IMR-90 (cell line): Measurements from ENCODE around the gene ACY1. TPM values are rescaled to one million over a fixed set of nuclear protein-coding genes. Genes with fewer than 3 reads are reported as not detected.
"Not testable (repeated sequence)": the region's sequence is repeated elsewhere in the genome, so short reads cannot be mapped to it uniquely, and the experiment has no call there.

ENCODE experiments used
- ATAC-seq: fragments of 200-7000 bp; cut with Tn5 transposase; 2 replicates; pipeline ENCODE4 v1.9.1; 2020; ENCODE audit warnings: low read depth, mild to moderate bottlenecking, moderate library complexity
- BruUV-seq: library from RNA; stranded (reverse); fragments of 400-500 nt; replicated peaks from 2 replicates; lab custom pipeline; 2021; lab: Mats Ljungman, UMichigan
- CTCF ChIA-PET: fragments of 300-600 bp; formaldehyde crosslinking; extraction: SDS; loops from one replicate; lab custom pipeline; 2021; ENCODE audit warnings: antibody characterized with exemption; lab: Yijun Ruan, JAX
- POLR2A ChIA-PET: fragments of 300-600 bp; sonication (Branson Sonifier 250); formaldehyde crosslinking; loops from one replicate; lab custom pipeline; 2022; ENCODE audit warnings: antibody characterized with exemption; ENCODE audit not compliant: unreplicated experiment; lab: Charles Lee
- DNase-seq: peaks from one replicate; pipeline ENCODE4 v3.0.0; 2013
- H2AFZ ChIP-seq: replicated peaks from 2 replicates; pipeline ENCODE3; 2013; ENCODE audit warnings: low read length, mild to moderate bottlenecking; ENCODE audit not compliant: poor library complexity
- H2AK5ac ChIP-seq: 2 replicates; pipeline ENCODE4 v1.6.1; 2013; ENCODE audit warnings: low read depth, low read length, inconsistent platforms
- H2AK9ac ChIP-seq: replicated peaks from 2 replicates; pipeline ENCODE3; 2013; ENCODE audit warnings: mild to moderate bottlenecking, low read depth, low read length, moderate library complexity; ENCODE audit not compliant: poor library complexity
- H2BK120ac ChIP-seq: 2 replicates; pipeline ENCODE4 v1.6.1; 2013; ENCODE audit warnings: low read depth, low read length, inconsistent platforms
- H2BK15ac ChIP-seq: 3 replicates; pipeline ENCODE4 v1.6.1; 2013; ENCODE audit warnings: low read depth, low read length, inconsistent platforms
- H2BK20ac ChIP-seq: 2 replicates; pipeline ENCODE4 v1.6.1; 2013; ENCODE audit warnings: low read depth, mild to moderate bottlenecking, inconsistent platforms, low read length, moderate library complexity
- H2BK5ac ChIP-seq: 2 replicates; pipeline ENCODE4 v1.6.1; 2013; ENCODE audit warnings: mild to moderate bottlenecking, low read depth, low read length, inconsistent platforms; ENCODE audit not compliant: poor library complexity, severe bottlenecking
- H3K14ac ChIP-seq: replicated peaks from 2 replicates; pipeline ENCODE4 v1.6.1; 2013; ENCODE audit warnings: low read depth, low read length, inconsistent platforms
- H3K18ac ChIP-seq: 2 replicates; pipeline ENCODE4 v1.6.1; 2013; ENCODE audit warnings: low read depth, low read length, control low read depth
- H3K23ac ChIP-seq: 2 replicates; pipeline ENCODE4 v1.6.1; 2013; ENCODE audit warnings: low read depth, low read length, inconsistent platforms
- H3K27ac ChIP-seq: 2 replicates; pipeline ENCODE4 v1.5.1; 2013; ENCODE audit warnings: mild to moderate bottlenecking, control low read depth, low read length; ENCODE audit not compliant: insufficient read depth
- H3K27me3 ChIP-seq: 2 replicates; pipeline ENCODE4 v1.6.1; 2013; ENCODE audit warnings: low read length; ENCODE audit not compliant: control insufficient read depth, insufficient read depth
- H3K36me3 ChIP-seq: 2 replicates; pipeline ENCODE4 v1.6.1; 2013; ENCODE audit warnings: low read length, mixed read lengths; ENCODE audit not compliant: control insufficient read depth, insufficient read depth
- H3K4ac ChIP-seq: 2 replicates; pipeline ENCODE4 v1.6.1; 2013; ENCODE audit warnings: low read depth, low read length, inconsistent platforms
- H3K4me1 ChIP-seq: 2 replicates; pipeline ENCODE4 v1.6.1; 2013; ENCODE audit warnings: low read length, mixed read lengths; ENCODE audit not compliant: control insufficient read depth, insufficient read depth
- H3K4me2 ChIP-seq: 2 replicates; pipeline ENCODE4 v1.6.1; 2013; ENCODE audit warnings: low read depth, mild to moderate bottlenecking, control low read depth, low read length, moderate library complexity
- H3K4me3 ChIP-seq: 2 replicates; pipeline ENCODE4 v1.5.1; 2013; ENCODE audit warnings: low read depth, mild to moderate bottlenecking, control low read depth, low read length, moderate library complexity; ENCODE audit not compliant: insufficient read depth
- H3K56ac ChIP-seq: 2 replicates; pipeline ENCODE4 v1.6.1; 2013; ENCODE audit warnings: low read length, inconsistent platforms; ENCODE audit not compliant: insufficient read depth; ENCODE audit errors: extremely low read depth
- H3K79me1 ChIP-seq, 2 experiments: 2 replicates each; pipeline ENCODE4 v1.6.1; 2013; ENCODE audit warnings: low read length in 2 of 2, inconsistent platforms in 1 of 2, low read depth in 1 of 2
- H3K9ac ChIP-seq: 2 replicates; pipeline ENCODE4 v1.6.1; 2013; ENCODE audit warnings: low read depth, low read length, control low read depth
- H3K9me1 ChIP-seq: 2 replicates; pipeline ENCODE4 v1.6.1; 2013; ENCODE audit warnings: low read length, inconsistent platforms; ENCODE audit not compliant: insufficient read depth
- H3K9me3 ChIP-seq: 2 replicates; pipeline ENCODE4 v1.6.1; 2013; ENCODE audit warnings: low read length; ENCODE audit not compliant: control insufficient read depth, insufficient read depth
- H4K20me1 ChIP-seq: 2 replicates; pipeline ENCODE4 v1.6.1; 2013; ENCODE audit warnings: low read length, inconsistent platforms; ENCODE audit not compliant: insufficient read depth
- H4K5ac ChIP-seq: 2 replicates; pipeline ENCODE4 v1.6.1; 2013; ENCODE audit warnings: mild to moderate bottlenecking, low read depth, low read length, control low read depth
- H4K8ac ChIP-seq, 2 experiments: 2 replicates each; pipeline ENCODE4 v1.6.1; 2013; ENCODE audit warnings: low read depth in 2 of 2, low read length in 2 of 2, control low read depth in 1 of 2, inconsistent platforms in 1 of 2
- H4K91ac ChIP-seq: 2 replicates; pipeline ENCODE4 v1.6.1; 2013; ENCODE audit warnings: low read depth, low read length, inconsistent platforms; ENCODE audit not compliant: insufficient read depth
- CEBPB ChIP-seq: IDR thresholded peaks from 2 replicates; pipeline ENCODE4 v1.6.1; 2012; ENCODE audit warnings: low read depth, low read length, improper control_type of control experiment
- CTCF ChIP-seq: conservative IDR thresholded peaks from 2 replicates; pipeline ENCODE4 v1.5.1; 2012; ENCODE audit warnings: mild to moderate bottlenecking, low read depth, low read length, improper control_type of control experiment
- WGBS, 2 experiments: methylation state at CpG; one replicate each; pipeline versions ENCODE4 v1.1.5 to v1.1.7; 2013; ENCODE audit warnings: missing lambda C conversion rate in 2 of 2; ENCODE audit not compliant: insufficient read length in 1 of 2; ENCODE audit errors: extremely low coverage in 2 of 2; 5-methylcytosine and 5-hydroxymethylcytosine counted together
- dilution Hi-C: fragments of 300-500 bp; cut with HindIII; formaldehyde crosslinking; loops from one replicate; pipeline ENCODE4 v1.14.3; 2018; ENCODE audit warnings: low sequenced_read_pairs; ENCODE audit not compliant: unreplicated experiment
- in situ Hi-C: fragments of 300-500 bp; cut with MboI; formaldehyde crosslinking; loops from 3 replicates; pipeline ENCODE4 v1.14.3; 2019; ENCODE audit warnings: low sequenced_read_pairs, inconsistent platforms, mixed read lengths
- intact Hi-C: fragments of 100-400 bp; cut with micrococcal nuclease; formaldehyde crosslinking; loops from 2 replicates; pipeline ENCODE4 v1.10.0; 2022
- polyA plus RNA-seq, 3 experiments: library from polyadenylated mRNA; depleted of rRNA; stranded (reverse); fragments of >200 nt; gene quantifications; 2 replicates each; pipeline ENCODE4 v1.2.3, GENCODE V29; 2012; ENCODE audit warnings: low replicate concordance in 1 of 3
- total RNA-seq: library from RNA; depleted of rRNA; stranded (reverse); fragments of >200 nt; gene quantifications from 2 replicates; pipeline ENCODE4 v1.2.3, GENCODE V29; 2012

ACY1 gene
- total and polyA plus RNA-seq, 2 of the 4 experiments (the other 2 are of a cell fraction) = 22.0 to 47.1 TPM

GRCh38 chr3:52032702-52033408 is 49.5 kb downstream of the ACY1 start:
- TF ChIP-seq CEBPB (no peak), CTCF (no peak)
- WGBS, 2 experiments = 80% methylated on average over 1 of the region's 11 CpGs; no CpG with 5 or more reads in 1 of the 2 experiments
- no peak overlapping the region for H2BK20ac ChIP-seq
- H3K14ac ChIP-seq = no peak overlapping the region
- no peak overlapping the region for H2AK9ac ChIP-seq
- H3K79me1 ChIP-seq = no peaks in the 10 kb centered on the region
- intact Hi-C loops = no loop called here
- H3K4me2 ChIP-seq = no peak overlapping the region
- dilution Hi-C loops = no loop called here
- no peak overlapping the region for H4K8ac ChIP-seq
- no peaks in the 10 kb centered on the region for H3K9me3 ChIP-seq
- H3K18ac ChIP-seq = no peak overlapping the region
- no peak overlapping the region for H3K56ac ChIP-seq
- no peak overlapping the region for H4K5ac ChIP-seq
- H3K4me3 ChIP-seq = no peak overlapping the region
- no peaks in the 10 kb centered on the region for H4K20me1 ChIP-seq
- H3K9ac ChIP-seq = no peak overlapping the region
- ATAC-seq (no peak), DNase-seq (no peak)
- no peak overlapping the region for H4K91ac ChIP-seq
- H2BK5ac ChIP-seq = no peak overlapping the region
- H3K27ac ChIP-seq = no peak overlapping the region
- no peaks in the 10 kb centered on the region for H3K36me3 ChIP-seq
- no peak overlapping the region for H2BK120ac ChIP-seq
- H2AK5ac ChIP-seq = no peak overlapping the region
- H3K4me1 ChIP-seq = no peaks in the 10 kb centered on the region
- no peaks in the 10 kb centered on the region; the same call in 1 of the 2 replicates for H3K27me3 ChIP-seq
- no peak overlapping the region for H3K4ac ChIP-seq
- ChIA-PET POLR2A (no interaction called here), CTCF (interaction anchor here (0.6 kb wide), 1 partner anchor 20 kb away, joined by 3 read pairs; no protein-coding TSS in a partner anchor)
- in situ Hi-C loops = no loop called here
- H2AFZ ChIP-seq = no peak overlapping the region
- BruUV-seq = no TSS peak
- no peaks in the 10 kb centered on the region for H3K9me1 ChIP-seq
- H2BK15ac ChIP-seq = no peak overlapping the region
- H3K23ac ChIP-seq = no peak overlapping the region

DNA sequence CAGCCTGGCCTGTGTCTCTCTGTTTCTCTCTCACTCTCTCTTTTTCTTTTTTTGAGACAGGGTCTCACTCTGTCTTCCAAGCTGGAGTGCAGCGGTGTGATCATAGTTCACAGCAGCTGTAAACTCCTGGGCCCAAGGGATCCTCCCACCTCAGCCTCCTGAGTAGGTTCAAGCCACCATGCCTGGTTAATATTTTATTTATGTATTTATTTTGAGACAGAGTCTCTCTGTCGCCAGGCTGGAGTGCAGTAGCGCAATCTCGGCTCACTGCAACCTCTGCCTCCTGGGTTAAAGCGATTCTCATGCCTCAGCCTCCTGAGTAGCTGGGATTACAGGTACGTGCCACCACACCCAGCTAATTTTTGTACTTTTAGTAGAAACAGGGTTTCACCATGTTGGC is 50.4 kb downstream of the ACY1 start:
- H3K79me1 ChIP-seq, H3K4me2 ChIP-seq, H3K9me3 ChIP-seq, H4K5ac ChIP-seq, CTCF ChIA-PET, H3K27me3 ChIP-seq, H3K4me1 ChIP-seq, H2BK15ac ChIP-seq, intact Hi-C loops, H2BK5ac ChIP-seq, H3K9me1 ChIP-seq, H2AK5ac ChIP-seq, H3K56ac ChIP-seq, H3K14ac ChIP-seq, ATAC-seq, H3K27ac ChIP-seq, H4K91ac ChIP-seq, BruUV-seq, H3K4ac ChIP-seq, H4K20me1 ChIP-seq, H2AFZ ChIP-seq, H3K9ac ChIP-seq, H3K36me3 ChIP-seq, H2BK120ac ChIP-seq, dilution Hi-C loops, DNase-seq, H2AK9ac ChIP-seq, POLR2A ChIA-PET, H3K4me3 ChIP-seq, H2BK20ac ChIP-seq, H3K23ac ChIP-seq, in situ Hi-C loops, H3K18ac ChIP-seq, H4K8ac ChIP-seq: not testable (repeated sequence)
- 100% methylated on average over 2 of the region's 6 CpGs; no CpG with 5 or more reads in 1 of the 2 experiments for WGBS, 2 experiments
